PC-3 (cell line): ENCODE data around the gene PVALB. TPM values are rescaled to one million over a fixed set of nuclear protein-coding genes. Genes with fewer than 3 reads are reported as not detected.
"Not testable (repeated sequence)": the region's sequence is repeated elsewhere in the genome, so short reads cannot be mapped to it uniquely, and the experiment has no call there.

Source experiments
- ATAC-seq: fragments of 200-7000 bp; cut with Tn5 transposase; 2 replicates; pipeline ENCODE4 v1.9.1; 2020; ENCODE audit warnings: mild to moderate bottlenecking, moderate library complexity
- BruUV-seq: library from RNA; stranded (reverse); fragments of 400-500 nt; replicated peaks from 2 replicates; lab custom pipeline; 2021; lab: Mats Ljungman, UMichigan
- CTCF ChIA-PET: fragments of 300-600 bp; sonication (Branson Sonifier 250); formaldehyde crosslinking; loops from one replicate; lab custom pipeline; 2022; ENCODE audit warnings: antibody characterized with exemption; lab: Charles Lee
- POLR2A ChIA-PET: fragments of 300-600 bp; sonication (Branson Sonifier 250); formaldehyde crosslinking; loops from one replicate; lab custom pipeline; 2022; ENCODE audit warnings: antibody characterized with exemption; ENCODE audit not compliant: unreplicated experiment; lab: Charles Lee
- DNase-seq: peaks from one replicate; pipeline ENCODE4 v3.0.0-alpha.2; 2015
- H2AFZ ChIP-seq: fragments of 300-600 bp; sonication (generic); 2 replicates; pipeline ENCODE4 v1.6.0; 2016; ENCODE audit warnings: antibody characterized with exemption, low read length
- H3F3A ChIP-seq: fragments of 300-600 bp; sonication (generic); one replicate; pipeline ENCODE4 v1.6.0; 2017; ENCODE audit warnings: antibody characterized with exemption, low read length, control low read depth, mild to moderate bottlenecking; ENCODE audit not compliant: unreplicated experiment
- H3K27ac ChIP-seq: fragments of 300-600 bp; sonication (generic); 2 replicates; pipeline ENCODE4 v1.5.1; 2016; ENCODE audit warnings: mild to moderate bottlenecking, low read length
- H3K27me3 ChIP-seq: fragments of 300-600 bp; sonication (generic); 2 replicates; pipeline ENCODE4 v1.6.1; 2016; ENCODE audit warnings: low read length, mixed read lengths
- H3K36me3 ChIP-seq: fragments of 300-600 bp; sonication (generic); 2 replicates; pipeline ENCODE4 v1.6.1; 2016; ENCODE audit warnings: low read depth, mixed run types, low read length, mixed read lengths
- H3K4me1 ChIP-seq: fragments of 300-600 bp; sonication (generic); 2 replicates; pipeline ENCODE4 v1.5.1; 2016; ENCODE audit warnings: low read length; ENCODE audit not compliant: insufficient read depth
- H3K4me2 ChIP-seq: fragments of 300-600 bp; sonication (generic); 2 replicates; pipeline ENCODE4 v1.6.0; 2016; ENCODE audit warnings: low read length
- H3K4me3 ChIP-seq: fragments of 300-600 bp; sonication (generic); 2 replicates; pipeline ENCODE4 v1.5.1; 2016; ENCODE audit warnings: mild to moderate bottlenecking, low read length, mixed read lengths
- H3K79me2 ChIP-seq: fragments of 300-600 bp; sonication (generic); 2 replicates; pipeline ENCODE4 v1.6.1; 2017; ENCODE audit warnings: low read length, mixed read lengths
- H3K9ac ChIP-seq: fragments of 300-600 bp; sonication (generic); 2 replicates; pipeline ENCODE4 v1.6.0; 2016; ENCODE audit warnings: mild to moderate bottlenecking, low read length
- H3K9me2 ChIP-seq: fragments of 300-600 bp; sonication (generic); replicated peaks from 2 replicates; pipeline ENCODE4 v1.6.1; 2016; ENCODE audit warnings: mixed run types, low read length, mixed read lengths
- H3K9me3 ChIP-seq: fragments of 300-600 bp; sonication (generic); 2 replicates; pipeline ENCODE4 v1.6.1; 2016; ENCODE audit warnings: low read length, mixed read lengths
- H4K20me1 ChIP-seq: fragments of 300-600 bp; sonication (generic); 2 replicates; pipeline ENCODE4 v1.6.1; 2016; ENCODE audit warnings: low read length, mixed read lengths
- EZH2 ChIP-seq: fragments of 300-600 bp; sonication (generic); IDR thresholded peaks from one replicate; pipeline ENCODE4 v1.6.1; 2017; ENCODE audit warnings: antibody characterized with exemption, mild to moderate bottlenecking, low read length; ENCODE audit not compliant: unreplicated experiment
- EZH2phosphoT487 ChIP-seq: fragments of 300-600 bp; sonication (generic); IDR thresholded peaks from 2 replicates; pipeline ENCODE4 v1.6.1; 2018; ENCODE audit warnings: mild to moderate bottlenecking, antibody characterized with exemption, low read length, borderline replicate concordance
- intact Hi-C: fragments of 100-400 bp; cut with micrococcal nuclease; formaldehyde crosslinking; loops from 2 replicates; pipeline ENCODE4 v1.9.0; 2023
- total RNA-seq: library from RNA; depleted of rRNA; stranded (reverse); fragments of >200 nt; gene quantifications from 2 replicates; pipeline ENCODE4 v1.2.3, GENCODE V29; 2014
- TF ChIP-seq, protein P1 (sequence below): fragments of 300-600 bp; sonication (generic); conservative IDR thresholded peaks from 2 replicates; pipeline ENCODE4 v1.5.1; 2017; ENCODE audit warnings: antibody characterized with exemption, low read depth, mild to moderate bottlenecking, low read length

The PVALB gene
- total RNA-seq, 1 experiment from 2014 or later: not detected

DNA sequence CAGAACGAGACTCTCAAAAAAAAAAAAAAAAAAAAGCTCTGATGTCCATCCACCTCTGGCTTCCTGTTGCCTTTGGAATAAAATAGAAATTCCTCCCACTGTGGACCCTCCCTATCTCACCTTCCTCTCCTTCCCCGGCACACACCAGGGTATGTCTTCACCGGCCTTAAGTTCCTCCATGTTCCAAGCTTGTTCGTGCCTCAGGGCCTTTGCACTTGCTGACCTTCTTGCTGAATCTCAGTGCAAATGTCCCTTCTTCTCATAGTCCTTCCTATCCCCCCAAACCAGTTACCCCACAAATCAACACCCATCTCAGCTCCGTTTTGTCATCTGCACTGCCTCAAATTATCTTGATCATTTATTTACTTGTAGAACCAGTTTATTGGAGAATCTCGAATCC, 61.5 kb downstream of the PVALB start:
- Histone ChIP-seq H2AFZ (no peak overlapping the region), H3K9ac (no peak overlapping the region), H3K4me2 (no peak overlapping the region), H3K4me1 (no peaks in the 10 kb centered on the region), H3K27me3 (no peaks in the 10 kb centered on the region), H3K79me2 (no peaks in the 10 kb centered on the region), H3K27ac (no peak overlapping the region), H3K36me3 (no peaks in the 10 kb centered on the region), H3K4me3 (no peak overlapping the region), H3K9me3 (no peaks in the 10 kb centered on the region), H3K9me2 (no peaks in the 10 kb centered on the region), H4K20me1 (no peaks in the 10 kb centered on the region), H3F3A (no peaks in the 10 kb centered on the region)
- POLR2A ChIA-PET: no interaction called here
- DNase-seq (no peak), ATAC-seq (no peak)
- intact Hi-C loops: no loop called here
- CTCF ChIA-PET: interaction anchor here (0.6 kb wide), 1 partner anchor 13 kb away, joined by 15 read pairs; no protein-coding TSS in a partner anchor
- TF ChIP-seq, protein P1, sequence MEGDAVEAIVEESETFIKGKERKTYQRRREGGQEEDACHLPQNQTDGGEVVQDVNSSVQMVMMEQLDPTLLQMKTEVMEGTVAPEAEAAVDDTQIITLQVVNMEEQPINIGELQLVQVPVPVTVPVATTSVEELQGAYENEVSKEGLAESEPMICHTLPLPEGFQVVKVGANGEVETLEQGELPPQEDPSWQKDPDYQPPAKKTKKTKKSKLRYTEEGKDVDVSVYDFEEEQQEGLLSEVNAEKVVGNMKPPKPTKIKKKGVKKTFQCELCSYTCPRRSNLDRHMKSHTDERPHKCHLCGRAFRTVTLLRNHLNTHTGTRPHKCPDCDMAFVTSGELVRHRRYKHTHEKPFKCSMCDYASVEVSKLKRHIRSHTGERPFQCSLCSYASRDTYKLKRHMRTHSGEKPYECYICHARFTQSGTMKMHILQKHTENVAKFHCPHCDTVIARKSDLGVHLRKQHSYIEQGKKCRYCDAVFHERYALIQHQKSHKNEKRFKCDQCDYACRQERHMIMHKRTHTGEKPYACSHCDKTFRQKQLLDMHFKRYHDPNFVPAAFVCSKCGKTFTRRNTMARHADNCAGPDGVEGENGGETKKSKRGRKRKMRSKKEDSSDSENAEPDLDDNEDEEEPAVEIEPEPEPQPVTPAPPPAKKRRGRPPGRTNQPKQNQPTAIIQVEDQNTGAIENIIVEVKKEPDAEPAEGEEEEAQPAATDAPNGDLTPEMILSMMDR: no peak
- no TSS peak for BruUV-seq

DNA sequence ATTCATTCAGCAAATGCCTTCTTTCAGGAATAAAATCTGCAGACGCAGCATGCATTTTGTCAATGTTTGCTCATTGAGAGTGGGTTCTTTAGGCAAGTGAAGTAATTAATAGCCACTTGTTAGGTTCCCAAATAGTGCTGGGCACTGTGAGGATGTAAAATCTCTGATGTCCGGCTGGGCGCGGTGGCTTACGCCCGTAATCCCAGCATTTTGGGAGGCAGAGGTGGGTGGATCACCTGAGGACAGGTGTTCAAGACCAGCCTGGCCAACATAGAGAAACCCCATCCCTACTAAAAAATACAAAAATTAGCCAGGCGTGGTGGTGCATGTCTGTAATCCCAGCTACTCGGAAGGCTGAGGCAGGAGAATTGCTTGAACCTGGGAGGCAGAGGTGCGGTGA, 62.0 kb downstream of the PVALB start:
- H3K27ac ChIP-seq, H3K4me1 ChIP-seq, ATAC-seq, H4K20me1 ChIP-seq, intact Hi-C loops, BruUV-seq, H3F3A ChIP-seq, H3K79me2 ChIP-seq, H2AFZ ChIP-seq, H3K9ac ChIP-seq, H3K36me3 ChIP-seq, DNase-seq, H3K9me3 ChIP-seq, H3K27me3 ChIP-seq, H3K4me3 ChIP-seq, POLR2A ChIA-PET, H3K4me2 ChIP-seq, H3K9me2 ChIP-seq: not testable (repeated sequence)
- CTCF ChIA-PET: interaction anchor here (0.6 kb wide), 1 partner anchor 13 kb away, joined by 15 read pairs; no protein-coding TSS in a partner anchor

DNA sequence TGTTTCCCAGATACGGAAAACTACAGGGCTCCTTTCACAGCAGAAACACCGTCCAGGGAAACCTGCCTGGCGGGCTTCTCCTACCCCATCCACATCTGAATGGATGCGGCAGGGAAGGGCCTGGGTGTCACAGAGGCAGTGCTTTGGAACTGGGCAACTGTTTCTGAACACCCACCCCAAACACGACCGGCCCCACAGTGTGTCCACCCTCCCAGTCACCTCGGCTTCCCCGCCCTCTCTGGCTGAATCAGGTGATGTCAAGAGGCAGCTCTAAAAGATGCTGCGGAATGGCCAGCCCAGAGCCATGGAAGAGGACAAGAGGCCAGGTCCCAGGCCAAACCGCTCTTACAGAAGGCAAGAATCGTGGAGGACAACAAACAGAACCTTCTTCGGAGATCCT, 62.9 kb downstream of the PVALB start:
- Histone ChIP-seq H3F3A (no peaks in the 10 kb centered on the region), H3K9me3 (no peaks in the 10 kb centered on the region), H3K79me2 (no peaks in the 10 kb centered on the region), H3K27ac (no peak overlapping the region), H4K20me1 (no peaks in the 10 kb centered on the region), H3K9me2 (no peaks in the 10 kb centered on the region), H3K4me2 (no peak overlapping the region), H3K36me3 (no peaks in the 10 kb centered on the region), H3K27me3 (no peaks in the 10 kb centered on the region), H2AFZ (no peak overlapping the region), H3K9ac (no peak overlapping the region), H3K4me1 (no peaks in the 10 kb centered on the region), H3K4me3 (no peak overlapping the region)
- DNase-seq (no peak), ATAC-seq (no peak)
- no peak for TF ChIP-seq EZH2
- TF ChIP-seq, protein P1: no peak
- no peak for TF ChIP-seq EZH2phosphoT487
- intact Hi-C loops: no loop called here
- no TSS peak for BruUV-seq
- ChIA-PET POLR2A (no interaction called here), CTCF (no interaction called here)
